Ishikawa (cell line): ENCODE measurements around the gene SPTBN5.

Experiments used
- CEBPB ChIP-seq: IDR thresholded peaks from 2 replicates; pipeline ENCODE4 v1.6.1; 2012
- CREB1 ChIP-seq: IDR thresholded peaks from 2 replicates; pipeline ENCODE4 v1.6.1; 2012; ENCODE audit warnings: low read depth
- EGR1 ChIP-seq: IDR thresholded peaks from 2 replicates; pipeline ENCODE4 v1.6.1; 2012
- EP300 ChIP-seq: IDR thresholded peaks from 2 replicates; pipeline ENCODE4 v1.6.1; 2012; ENCODE audit warnings: borderline replicate concordance
- FOXM1 ChIP-seq: IDR thresholded peaks from 2 replicates; pipeline ENCODE4 v1.6.1; 2012; ENCODE audit warnings: low read depth, borderline replicate concordance
- NFIC ChIP-seq: IDR thresholded peaks from 2 replicates; pipeline ENCODE4 v1.6.1; 2012
- RAD21 ChIP-seq: IDR thresholded peaks from 2 replicates; pipeline ENCODE4 v1.6.1; 2012; ENCODE audit warnings: low read depth
- TAF1 ChIP-seq: IDR thresholded peaks from 2 replicates; pipeline ENCODE4 v1.6.1; 2012; ENCODE audit warnings: low read depth, mild to moderate bottlenecking
- TCF12 ChIP-seq: IDR thresholded peaks from 2 replicates; pipeline ENCODE4 v1.6.1; 2012; ENCODE audit warnings: low read depth
- YY1 ChIP-seq: IDR thresholded peaks from 2 replicates; pipeline ENCODE4 v1.6.1; 2012; ENCODE audit warnings: low read depth
- ZBTB7A ChIP-seq: IDR thresholded peaks from 2 replicates; pipeline ENCODE4 v1.6.1; 2012; ENCODE audit warnings: low read depth
- TF ChIP-seq, protein P1 (sequence below): IDR thresholded peaks from 2 replicates; pipeline ENCODE4 v1.6.1; 2012; ENCODE audit warnings: low read depth, mild to moderate bottlenecking
- TF ChIP-seq, protein P2 (sequence below): IDR thresholded peaks from 2 replicates; pipeline ENCODE4 v1.6.1; 2012
- TF ChIP-seq, protein P3 (sequence below): IDR thresholded peaks from 2 replicates; pipeline ENCODE4 v1.6.1; 2012

DNA sequence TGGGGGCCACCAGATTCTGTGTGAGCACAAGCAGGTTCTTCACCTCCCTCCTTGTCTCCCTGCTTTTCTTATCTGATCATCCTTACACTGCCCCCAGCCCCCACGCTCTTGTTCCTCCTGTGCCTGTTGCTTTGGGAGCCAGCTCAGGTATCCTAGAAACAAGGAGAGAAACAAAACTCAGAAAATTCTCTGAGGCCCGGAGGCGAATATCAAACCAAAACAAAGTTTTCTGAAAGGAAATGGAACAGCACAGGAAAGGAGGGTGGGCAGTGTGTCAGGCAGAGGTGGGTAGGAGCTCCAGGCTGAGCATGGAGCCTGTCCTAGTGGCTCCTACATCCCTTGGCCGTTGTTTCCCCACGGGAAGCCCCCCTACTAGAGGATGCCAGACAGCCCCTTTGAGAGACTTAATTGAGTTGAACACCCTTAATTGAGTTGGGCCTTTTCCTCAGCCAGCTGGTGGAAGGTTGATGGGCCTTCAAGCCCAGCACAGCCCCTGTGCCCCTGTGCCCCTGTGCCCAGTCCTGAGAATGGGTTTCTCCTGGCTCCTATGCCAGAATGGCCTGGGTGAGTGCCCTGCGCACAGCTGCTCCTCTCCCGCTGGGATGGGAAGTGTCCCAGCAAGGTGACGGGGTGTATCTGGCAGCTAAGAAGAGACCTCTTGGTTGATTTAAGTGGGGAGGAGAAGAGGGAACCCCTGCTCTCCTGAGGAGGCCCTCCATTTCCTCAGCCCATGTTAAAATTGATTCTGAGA, 88.8 kb downstream of the SPTBN5 start:
- no peak for TF ChIP-seq EP300
- TF ChIP-seq ZBTB7A, result no peak
- no peak for TF ChIP-seq YY1
- no peak for TF ChIP-seq NFIC
- TF ChIP-seq CREB1, result no peak
- no peak for TF ChIP-seq RAD21
- TF ChIP-seq, protein P1, sequence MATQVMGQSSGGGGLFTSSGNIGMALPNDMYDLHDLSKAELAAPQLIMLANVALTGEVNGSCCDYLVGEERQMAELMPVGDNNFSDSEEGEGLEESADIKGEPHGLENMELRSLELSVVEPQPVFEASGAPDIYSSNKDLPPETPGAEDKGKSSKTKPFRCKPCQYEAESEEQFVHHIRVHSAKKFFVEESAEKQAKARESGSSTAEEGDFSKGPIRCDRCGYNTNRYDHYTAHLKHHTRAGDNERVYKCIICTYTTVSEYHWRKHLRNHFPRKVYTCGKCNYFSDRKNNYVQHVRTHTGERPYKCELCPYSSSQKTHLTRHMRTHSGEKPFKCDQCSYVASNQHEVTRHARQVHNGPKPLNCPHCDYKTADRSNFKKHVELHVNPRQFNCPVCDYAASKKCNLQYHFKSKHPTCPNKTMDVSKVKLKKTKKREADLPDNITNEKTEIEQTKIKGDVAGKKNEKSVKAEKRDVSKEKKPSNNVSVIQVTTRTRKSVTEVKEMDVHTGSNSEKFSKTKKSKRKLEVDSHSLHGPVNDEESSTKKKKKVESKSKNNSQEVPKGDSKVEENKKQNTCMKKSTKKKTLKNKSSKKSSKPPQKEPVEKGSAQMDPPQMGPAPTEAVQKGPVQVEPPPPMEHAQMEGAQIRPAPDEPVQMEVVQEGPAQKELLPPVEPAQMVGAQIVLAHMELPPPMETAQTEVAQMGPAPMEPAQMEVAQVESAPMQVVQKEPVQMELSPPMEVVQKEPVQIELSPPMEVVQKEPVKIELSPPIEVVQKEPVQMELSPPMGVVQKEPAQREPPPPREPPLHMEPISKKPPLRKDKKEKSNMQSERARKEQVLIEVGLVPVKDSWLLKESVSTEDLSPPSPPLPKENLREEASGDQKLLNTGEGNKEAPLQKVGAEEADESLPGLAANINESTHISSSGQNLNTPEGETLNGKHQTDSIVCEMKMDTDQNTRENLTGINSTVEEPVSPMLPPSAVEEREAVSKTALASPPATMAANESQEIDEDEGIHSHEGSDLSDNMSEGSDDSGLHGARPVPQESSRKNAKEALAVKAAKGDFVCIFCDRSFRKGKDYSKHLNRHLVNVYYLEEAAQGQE, result no peak
- no peak for TF ChIP-seq TAF1
- no peak for TF ChIP-seq FOXM1
- TF ChIP-seq, protein P2, sequence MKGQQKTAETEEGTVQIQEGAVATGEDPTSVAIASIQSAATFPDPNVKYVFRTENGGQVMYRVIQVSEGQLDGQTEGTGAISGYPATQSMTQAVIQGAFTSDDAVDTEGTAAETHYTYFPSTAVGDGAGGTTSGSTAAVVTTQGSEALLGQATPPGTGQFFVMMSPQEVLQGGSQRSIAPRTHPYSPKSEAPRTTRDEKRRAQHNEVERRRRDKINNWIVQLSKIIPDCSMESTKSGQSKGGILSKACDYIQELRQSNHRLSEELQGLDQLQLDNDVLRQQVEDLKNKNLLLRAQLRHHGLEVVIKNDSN, result no peak
- TF ChIP-seq, protein P3, sequence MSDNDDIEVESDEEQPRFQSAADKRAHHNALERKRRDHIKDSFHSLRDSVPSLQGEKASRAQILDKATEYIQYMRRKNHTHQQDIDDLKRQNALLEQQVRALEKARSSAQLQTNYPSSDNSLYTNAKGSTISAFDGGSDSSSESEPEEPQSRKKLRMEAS, result no peak
- no peak for TF ChIP-seq CEBPB
- no peak for TF ChIP-seq EGR1
- no peak for TF ChIP-seq TCF12
